OCI-LY3 (cell line): ENCODE measurements around the gene CDH18.

ENCODE experiments used
- EZH2phosphoT487 ChIP-seq: fragments of 200-600 bp; shearing (Covaris generic); IDR thresholded peaks from 2 replicates; pipeline ENCODE4 v1.6.1; 2018; ENCODE audit warnings: antibody characterized with exemption, mixed run types, low read depth
- TF ChIP-seq, protein P1 (sequence below): fragments of 200-600, 300-600 bp; sonication (generic); IDR thresholded peaks from 2 replicates; pipeline ENCODE4 v1.5.1; 2014; ENCODE audit warnings: antibody characterized with exemption, low read length, low read depth

GRCh38 chr5:19734776-19735175 is 253.2 kb downstream of the CDH18 start:
- TF ChIP-seq, protein P1, sequence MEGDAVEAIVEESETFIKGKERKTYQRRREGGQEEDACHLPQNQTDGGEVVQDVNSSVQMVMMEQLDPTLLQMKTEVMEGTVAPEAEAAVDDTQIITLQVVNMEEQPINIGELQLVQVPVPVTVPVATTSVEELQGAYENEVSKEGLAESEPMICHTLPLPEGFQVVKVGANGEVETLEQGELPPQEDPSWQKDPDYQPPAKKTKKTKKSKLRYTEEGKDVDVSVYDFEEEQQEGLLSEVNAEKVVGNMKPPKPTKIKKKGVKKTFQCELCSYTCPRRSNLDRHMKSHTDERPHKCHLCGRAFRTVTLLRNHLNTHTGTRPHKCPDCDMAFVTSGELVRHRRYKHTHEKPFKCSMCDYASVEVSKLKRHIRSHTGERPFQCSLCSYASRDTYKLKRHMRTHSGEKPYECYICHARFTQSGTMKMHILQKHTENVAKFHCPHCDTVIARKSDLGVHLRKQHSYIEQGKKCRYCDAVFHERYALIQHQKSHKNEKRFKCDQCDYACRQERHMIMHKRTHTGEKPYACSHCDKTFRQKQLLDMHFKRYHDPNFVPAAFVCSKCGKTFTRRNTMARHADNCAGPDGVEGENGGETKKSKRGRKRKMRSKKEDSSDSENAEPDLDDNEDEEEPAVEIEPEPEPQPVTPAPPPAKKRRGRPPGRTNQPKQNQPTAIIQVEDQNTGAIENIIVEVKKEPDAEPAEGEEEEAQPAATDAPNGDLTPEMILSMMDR: no peak
- no peak for TF ChIP-seq EZH2phosphoT487
